ENCODE measurements around the gene STAMBPL1. TPM values are rescaled to one million over a fixed set of nuclear protein-coding genes. Genes with fewer than 3 reads are reported as not detected.
A peak's percentile ranks its signal among the peaks of the same experiment; 100 is the strongest.
"Not testable (repeated sequence)": the region's sequence is repeated elsewhere in the genome, so short reads cannot be mapped to it uniquely, and the experiment has no call there.

The STAMBPL1 gene
- total and polyA plus RNA-seq, 5 donors from 2014 or later = 12.2 to 40.5 (median 14.7) TPM

DNA sequence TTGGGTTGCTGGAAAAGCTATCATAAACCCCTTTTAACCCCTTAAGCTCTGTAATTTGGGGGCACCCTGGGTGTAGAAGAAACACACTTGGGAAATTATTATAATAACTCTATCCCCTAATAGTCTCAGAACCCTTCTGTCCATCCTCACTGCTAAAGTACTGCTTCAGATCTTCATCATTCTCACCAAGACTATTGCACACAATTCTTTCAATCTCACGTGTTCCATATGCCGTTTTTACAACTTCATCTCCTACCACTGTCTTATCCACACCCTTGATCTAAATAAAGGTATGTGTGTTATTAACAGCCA, 44.2 kb upstream of the STAMBPL1 start:
- peaks cover 43% of the 10 kb centered on the region for H3K4me1 ChIP-seq (ENCODE audit: control insufficient read depth, insufficient read depth, low read length, poor library complexity, severe bottlenecking)
- no peak for ATAC-seq (ENCODE audit: low read depth in 2 of 2)
- DNase-seq = no peak
- H3K4me3 Mint-ChIP-seq = no peak overlapping the region
- no peak overlapping the region for H3K4me3 ChIP-seq (ENCODE audit: low read depth, low read length)
- no peaks in the 10 kb centered on the region for H3K36me3 ChIP-seq (ENCODE audit: control insufficient read depth, insufficient read depth, low read length)
- no peaks in the 10 kb centered on the region for H3K27me3 Mint-ChIP-seq
- H3K9me3 Mint-ChIP-seq = no peaks in the 10 kb centered on the region
- no peak overlapping the region for H3K27ac Mint-ChIP-seq
- H3K36me3 Mint-ChIP-seq = no peaks in the 10 kb centered on the region
- H3K27ac ChIP-seq (ENCODE audit: insufficient read depth, low read length, poor library complexity, severe bottlenecking) = no peak overlapping the region
- no peaks in the 10 kb centered on the region for H3K27me3 ChIP-seq (ENCODE audit: control insufficient read depth, insufficient read depth, low read length)
- H3K9me3 ChIP-seq (ENCODE audit: control insufficient read depth in 2 of 2, low read length in 2 of 2) = no peaks in the 10 kb centered on the region
- H3K4me1 Mint-ChIP-seq = peaks cover 16 to 29% (median 25%) of the 10 kb centered on the region in 4 donors

DNA sequence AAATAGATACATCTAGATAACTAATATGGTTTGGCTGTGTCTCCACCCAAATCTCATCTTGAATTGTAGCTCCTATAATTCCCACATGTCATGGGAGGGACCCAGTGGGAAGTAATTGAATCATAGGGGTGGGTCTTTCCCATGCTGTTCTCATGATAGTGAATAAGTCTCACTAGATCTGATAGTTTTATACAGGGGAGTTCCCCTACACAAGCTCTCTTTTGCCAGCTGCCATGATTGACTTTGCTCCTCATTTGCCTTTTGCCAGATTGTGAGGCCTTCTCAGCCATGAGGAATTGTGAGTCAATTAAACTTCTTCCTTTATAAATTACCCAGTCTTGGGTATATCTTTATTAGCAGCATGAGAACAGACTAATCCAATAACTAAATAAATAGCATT, 42.4 kb upstream of the STAMBPL1 start:
- not testable (repeated sequence) for ATAC-seq (ENCODE audit: low read depth in 2 of 2); DNase-seq; H3K27me3 Mint-ChIP-seq; H3K4me3 ChIP-seq (ENCODE audit: low read depth, low read length); H3K9me3 Mint-ChIP-seq; H3K36me3 ChIP-seq (ENCODE audit: control insufficient read depth, insufficient read depth, low read length); H3K27ac Mint-ChIP-seq; H3K27ac ChIP-seq (ENCODE audit: insufficient read depth, low read length, poor library complexity, severe bottlenecking); H3K4me3 Mint-ChIP-seq; H3K27me3 ChIP-seq (ENCODE audit: control insufficient read depth, insufficient read depth, low read length); H3K9me3 ChIP-seq (ENCODE audit: control insufficient read depth in 2 of 2, low read length in 2 of 2); H3K36me3 Mint-ChIP-seq
- peaks cover 5 to 24% (median 15%) of the 10 kb centered on the region in 4 donors for H3K4me1 Mint-ChIP-seq
- peaks cover 27% of the 10 kb centered on the region for H3K4me1 ChIP-seq (ENCODE audit: control insufficient read depth, insufficient read depth, low read length, poor library complexity, severe bottlenecking)

DNA sequence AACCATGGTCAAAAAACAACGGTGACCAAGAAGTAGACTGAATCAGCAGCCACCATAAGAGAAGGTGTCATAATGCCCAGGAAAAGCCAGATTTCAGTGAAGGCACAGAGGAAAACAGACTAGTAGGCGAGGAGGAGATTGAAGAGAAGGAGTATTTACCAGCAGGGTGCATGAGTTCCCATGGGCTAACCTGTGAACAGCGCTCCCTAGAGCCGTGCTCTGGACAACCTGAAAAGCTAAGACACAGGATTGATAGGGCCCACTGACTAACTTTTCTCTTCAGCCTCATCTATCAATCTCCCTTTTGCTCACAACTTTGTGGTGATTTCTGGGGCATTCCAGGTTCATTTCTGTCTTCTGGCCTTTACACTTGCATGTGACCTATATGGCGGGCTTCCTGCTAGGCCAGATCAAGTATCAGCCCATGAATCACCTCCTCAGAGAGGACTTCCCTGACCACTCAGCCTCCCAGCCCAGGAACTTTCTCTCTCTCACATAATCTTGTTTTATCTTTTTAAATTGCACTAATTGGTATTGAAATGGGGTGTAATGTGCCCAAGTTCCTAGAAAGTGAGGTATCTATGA, 41.2 kb upstream of the STAMBPL1 start:
- peaks cover under 1 to 11% (median 3%) of the 10 kb centered on the region in 4 donors for H3K4me1 Mint-ChIP-seq
- no peaks in the 10 kb centered on the region for H3K9me3 ChIP-seq (ENCODE audit: control insufficient read depth in 2 of 2, low read length in 2 of 2)
- no peak for ATAC-seq (ENCODE audit: low read depth in 2 of 2)

DNA sequence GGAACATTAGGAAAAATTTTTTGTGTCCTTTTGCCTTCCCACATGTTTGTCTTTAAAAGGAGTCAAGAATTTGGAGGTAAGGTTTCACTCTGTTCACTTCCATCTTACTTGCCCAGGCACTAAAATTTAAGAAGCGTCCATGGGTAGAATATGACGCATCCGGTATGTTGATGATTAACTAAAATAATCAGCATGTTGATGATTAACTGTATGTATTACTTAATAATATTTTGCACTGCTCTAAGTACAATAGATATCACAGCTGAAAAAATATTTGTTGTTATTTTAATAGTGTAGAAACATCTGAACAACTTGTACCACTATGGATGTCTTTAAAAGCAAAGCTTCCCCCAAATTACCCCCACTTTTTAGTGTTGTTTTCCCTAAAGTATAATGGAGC, 39.9 kb upstream of the STAMBPL1 start:
- Histone ChIP-seq H3K36me3 (ENCODE audit: control insufficient read depth, insufficient read depth, low read length) (no peaks in the 10 kb centered on the region), H3K9me3 (ENCODE audit: control insufficient read depth in 2 of 2, low read length in 2 of 2) (no peaks in the 10 kb centered on the region), H3K27me3 (ENCODE audit: control insufficient read depth, insufficient read depth, low read length) (no peaks in the 10 kb centered on the region), H3K4me3 (ENCODE audit: low read depth, low read length) (no peak overlapping the region), H3K4me1 (ENCODE audit: control insufficient read depth, insufficient read depth, low read length, poor library complexity, severe bottlenecking) (peaks cover 9% of the 10 kb centered on the region), H3K27ac (ENCODE audit: insufficient read depth, low read length, poor library complexity, severe bottlenecking) (no peak overlapping the region)
- no peak overlapping the region for H3K27ac Mint-ChIP-seq
- ATAC-seq (ENCODE audit: low read depth in 2 of 2) (no peak), DNase-seq (no peak)
- peaks cover 0 to 10% (median 2%) of the 10 kb centered on the region in 4 donors for H3K4me1 Mint-ChIP-seq
- no peaks in the 10 kb centered on the region for H3K27me3 Mint-ChIP-seq
- no peaks in the 10 kb centered on the region for H3K9me3 Mint-ChIP-seq
- no peak overlapping the region for H3K4me3 Mint-ChIP-seq
- H3K36me3 Mint-ChIP-seq = no peaks in the 10 kb centered on the region

More for the DNA sequence above, 41.2 kb upstream of the STAMBPL1 start:
- H3K4me3 ChIP-seq (ENCODE audit: low read depth, low read length) = no peak overlapping the region
- no peak overlapping the region for H3K27ac ChIP-seq (ENCODE audit: insufficient read depth, low read length, poor library complexity, severe bottlenecking)
- no peaks in the 10 kb centered on the region for H3K9me3 Mint-ChIP-seq
- H3K4me1 ChIP-seq (ENCODE audit: control insufficient read depth, insufficient read depth, low read length, poor library complexity, severe bottlenecking) = peaks cover 15% of the 10 kb centered on the region
- H3K27me3 ChIP-seq (ENCODE audit: control insufficient read depth, insufficient read depth, low read length) = no peaks in the 10 kb centered on the region
- no peaks in the 10 kb centered on the region for H3K27me3 Mint-ChIP-seq
- H3K36me3 Mint-ChIP-seq = no peaks in the 10 kb centered on the region
- no peaks in the 10 kb centered on the region for H3K36me3 ChIP-seq (ENCODE audit: control insufficient read depth, insufficient read depth, low read length)
- peak overlapping the region in 1 of 4 donors; percentile 77 for H3K4me3 Mint-ChIP-seq
- no peak for DNase-seq
- H3K27ac Mint-ChIP-seq = no peak overlapping the region

DNA sequence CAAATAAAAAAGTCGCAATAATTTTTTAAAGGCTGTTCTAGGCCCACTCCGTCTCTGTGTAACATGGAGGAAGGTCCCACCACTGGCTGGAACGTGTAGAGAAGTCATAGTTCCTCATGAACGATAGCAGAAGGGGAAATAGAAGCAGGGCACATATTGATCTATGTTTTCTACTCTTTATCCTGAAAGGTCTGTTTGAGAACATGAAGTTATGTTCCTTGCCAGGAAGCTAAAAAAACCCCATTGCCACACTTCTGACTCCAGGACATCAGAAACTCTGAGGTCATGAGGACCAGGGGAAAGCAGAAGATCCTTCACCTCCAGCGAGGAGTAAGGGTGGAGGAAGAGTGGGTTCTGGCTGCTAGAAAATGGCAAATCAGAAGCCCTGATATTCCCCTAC, 39.2 kb upstream of the STAMBPL1 start:
- no peak for DNase-seq
- peaks cover 0 to 10% (median 2%) of the 10 kb centered on the region in 4 donors for H3K4me1 Mint-ChIP-seq
- H3K36me3 ChIP-seq (ENCODE audit: control insufficient read depth, insufficient read depth, low read length) = no peaks in the 10 kb centered on the region
- H3K4me3 ChIP-seq (ENCODE audit: low read depth, low read length) = no peak overlapping the region
- H3K27ac ChIP-seq (ENCODE audit: insufficient read depth, low read length, poor library complexity, severe bottlenecking) = no peak overlapping the region
- H3K36me3 Mint-ChIP-seq = no peaks in the 10 kb centered on the region
- no peaks in the 10 kb centered on the region for H3K9me3 ChIP-seq (ENCODE audit: control insufficient read depth in 2 of 2, low read length in 2 of 2)
- H3K4me3 Mint-ChIP-seq = no peak overlapping the region
- no peaks in the 10 kb centered on the region for H3K27me3 ChIP-seq (ENCODE audit: control insufficient read depth, insufficient read depth, low read length)
- H3K9me3 Mint-ChIP-seq = no peaks in the 10 kb centered on the region
- no peak overlapping the region for H3K27ac Mint-ChIP-seq
- peaks cover 2% of the 10 kb centered on the region for H3K4me1 ChIP-seq (ENCODE audit: control insufficient read depth, insufficient read depth, low read length, poor library complexity, severe bottlenecking)
- no peak for ATAC-seq (ENCODE audit: low read depth in 2 of 2)
- H3K27me3 Mint-ChIP-seq = no peaks in the 10 kb centered on the region

DNA sequence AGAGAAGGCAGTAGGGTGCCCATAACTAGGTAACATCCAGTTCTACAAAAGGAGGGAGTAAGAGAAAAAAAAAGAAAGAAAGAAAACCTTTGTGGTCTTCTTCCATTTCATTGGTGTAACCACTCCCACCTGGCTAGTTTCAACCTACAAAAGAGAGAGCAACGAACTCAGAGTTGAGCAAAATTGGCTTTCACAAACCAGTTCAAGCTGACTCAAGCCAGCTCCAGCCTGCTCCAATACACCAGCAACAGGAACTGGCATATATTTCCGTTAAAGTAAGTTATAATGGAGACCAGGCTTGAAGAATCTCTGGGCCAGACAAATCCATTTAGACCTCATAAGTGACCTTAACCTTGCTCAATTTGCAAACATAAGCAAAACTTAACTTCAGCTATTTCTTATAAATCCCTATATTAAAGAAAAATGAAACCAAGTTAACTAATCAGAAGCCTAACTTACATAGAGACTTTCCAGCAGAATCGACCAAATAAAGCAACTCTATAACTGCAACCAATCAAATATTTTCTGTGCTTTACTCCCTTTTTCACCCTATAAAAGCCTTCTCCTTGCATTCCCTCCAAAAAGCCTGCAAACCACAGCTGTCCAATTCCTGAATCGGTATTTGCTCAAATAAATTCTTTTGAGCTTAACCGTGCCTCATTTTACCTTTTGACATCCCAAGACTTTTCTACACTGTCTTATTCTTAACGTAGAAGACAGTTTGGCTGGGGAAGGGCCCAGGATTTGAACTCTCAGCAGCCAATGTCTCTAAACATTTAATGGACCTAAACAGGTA, 38.5 kb upstream of the STAMBPL1 start:
- Histone ChIP-seq H3K4me3 (ENCODE audit: low read depth, low read length) (no peak overlapping the region), H3K27me3 (ENCODE audit: control insufficient read depth, insufficient read depth, low read length) (no peaks in the 10 kb centered on the region), H3K4me1 (ENCODE audit: control insufficient read depth, insufficient read depth, low read length, poor library complexity, severe bottlenecking) (no peaks in the 10 kb centered on the region), H3K9me3 (ENCODE audit: control insufficient read depth in 2 of 2, low read length in 2 of 2) (no peaks in the 10 kb centered on the region), H3K36me3 (ENCODE audit: control insufficient read depth, insufficient read depth, low read length) (no peaks in the 10 kb centered on the region), H3K27ac (ENCODE audit: insufficient read depth, low read length, poor library complexity, severe bottlenecking) (no peak overlapping the region)
- H3K4me1 Mint-ChIP-seq = peaks cover 0 to 10% (median 2%) of the 10 kb centered on the region in 4 donors
- no peaks in the 10 kb centered on the region for H3K36me3 Mint-ChIP-seq
- peak in 1 of 3 donors; percentile 36 for DNase-seq
- no peaks in the 10 kb centered on the region for H3K27me3 Mint-ChIP-seq
- no peak overlapping the region for H3K4me3 Mint-ChIP-seq
- no peak overlapping the region for H3K27ac Mint-ChIP-seq
- no peak for ATAC-seq (ENCODE audit: low read depth in 2 of 2)
- H3K9me3 Mint-ChIP-seq = no peaks in the 10 kb centered on the region

DNA sequence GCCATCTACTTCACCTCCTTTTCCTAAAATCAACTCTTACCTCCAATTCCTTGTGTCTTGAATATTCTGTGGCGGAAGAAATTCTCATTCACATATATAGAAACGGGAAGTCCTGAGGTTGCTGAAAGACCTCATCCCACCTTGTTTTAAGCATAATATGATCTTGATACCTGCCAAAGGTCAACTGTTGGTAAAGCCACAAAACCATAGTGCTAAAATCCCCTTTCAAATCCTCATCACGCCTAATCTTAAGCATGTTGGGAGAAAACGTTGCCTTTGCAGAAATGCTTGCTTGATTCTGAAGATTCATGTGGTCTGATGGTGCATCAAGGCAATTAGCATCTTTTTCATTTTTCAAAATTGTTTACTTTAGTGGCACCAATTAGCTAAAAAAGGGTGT, 36.9 kb upstream of the STAMBPL1 start:
- ATAC-seq (ENCODE audit: low read depth in 2 of 2) = no peak
- no peaks in the 10 kb centered on the region for H3K9me3 ChIP-seq (ENCODE audit: control insufficient read depth in 2 of 2, low read length in 2 of 2)
- no peaks in the 10 kb centered on the region for H3K27me3 ChIP-seq (ENCODE audit: control insufficient read depth, insufficient read depth, low read length)
- peaks cover 0 to 11% (median 2%) of the 10 kb centered on the region in 4 donors for H3K4me1 Mint-ChIP-seq
- no peaks in the 10 kb centered on the region for H3K36me3 ChIP-seq (ENCODE audit: control insufficient read depth, insufficient read depth, low read length)
- no peak overlapping the region for H3K27ac Mint-ChIP-seq
- H3K4me3 ChIP-seq (ENCODE audit: low read depth, low read length) = no peak overlapping the region
- H3K4me3 Mint-ChIP-seq = no peak overlapping the region
- no peaks in the 10 kb centered on the region for H3K27me3 Mint-ChIP-seq
- no peak for DNase-seq
- no peaks in the 10 kb centered on the region for H3K9me3 Mint-ChIP-seq
- no peaks in the 10 kb centered on the region for H3K36me3 Mint-ChIP-seq
- H3K27ac ChIP-seq (ENCODE audit: insufficient read depth, low read length, poor library complexity, severe bottlenecking) = no peak overlapping the region
- no peaks in the 10 kb centered on the region for H3K4me1 ChIP-seq (ENCODE audit: control insufficient read depth, insufficient read depth, low read length, poor library complexity, severe bottlenecking)

DNA sequence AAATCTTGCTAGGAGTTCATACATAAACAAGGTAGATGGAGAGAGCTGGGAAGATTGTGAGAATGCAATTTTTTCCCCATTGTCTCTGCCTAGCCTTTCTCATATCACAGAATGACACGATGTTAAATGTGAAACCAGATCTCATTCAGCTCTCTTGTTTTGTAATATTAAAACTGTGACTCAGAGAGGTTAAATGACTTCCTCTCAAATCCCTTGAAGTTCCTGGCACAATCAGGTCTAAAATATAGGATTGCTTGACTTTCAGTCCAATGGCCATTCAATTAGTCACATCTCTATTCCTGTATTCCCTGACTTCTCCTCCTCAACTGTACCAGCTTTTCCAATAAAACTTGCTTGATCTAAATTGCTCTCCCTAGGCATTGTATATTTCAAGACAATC, 31.5 kb upstream of the STAMBPL1 start:
- Mint-ChIP-seq H3K4me3 (no peak overlapping the region), H3K27ac (peak overlapping the region in 2 of 3 donors; percentile 1 to 40), H3K36me3 (no peaks in the 10 kb centered on the region), H3K9me3 (peaks cover 0 to 1% (median 0%) of the 10 kb centered on the region in 7 donors), H3K4me1 (peaks cover 6 to 12% (median 8%) of the 10 kb centered on the region in 4 donors), H3K27me3 (no peaks in the 10 kb centered on the region)
- no peaks in the 10 kb centered on the region for H3K36me3 ChIP-seq (ENCODE audit: control insufficient read depth, insufficient read depth, low read length)
- H3K4me1 ChIP-seq (ENCODE audit: control insufficient read depth, insufficient read depth, low read length, poor library complexity, severe bottlenecking) = peaks cover 4% of the 10 kb centered on the region
- ATAC-seq (ENCODE audit: low read depth in 2 of 2) = peak in 1 of 2 donors; percentile 34
- no peaks in the 10 kb centered on the region for H3K9me3 ChIP-seq (ENCODE audit: control insufficient read depth in 2 of 2, low read length in 2 of 2)
- H3K27me3 ChIP-seq (ENCODE audit: control insufficient read depth, insufficient read depth, low read length) = no peaks in the 10 kb centered on the region
- DNase-seq = peak in 1 of 3 donors; percentile 43
- H3K27ac ChIP-seq (ENCODE audit: insufficient read depth, low read length, poor library complexity, severe bottlenecking) = no peak overlapping the region
- no peak overlapping the region for H3K4me3 ChIP-seq (ENCODE audit: low read depth, low read length)
